NCI-H1417 (cell line): ENCODE results near the gene SHB.
A peak's percentile ranks its signal among the peaks of the same experiment; 100 is the strongest.

Experiments used
- DNase-seq, 3 experiments: peaks; one replicate each; lab custom pipeline; 2025; lab: John Stamatoyannopoulos, UW

SHB gene

GRCh38 chr9:38088006-38088925, 19.2 kb upstream of the SHB start:
- peak; percentile 36 to 52 (median 40) for DNase-seq

GRCh38 chr9:38086496-38086895, 17.5 kb upstream of the SHB start:
- peak in 1 of 3 experiments; percentile 4 for DNase-seq

- DNase-seq: no peak
Measured at GRCh38 chr9:38085308-38085707, 16.3 kb upstream of the SHB start.

GRCh38 chr9:38084556-38084880, 15.5 kb upstream of the SHB start:
- no peak for DNase-seq

GRCh38 chr9:38083858-38084555, 15.0 kb upstream of the SHB start:
- no peak for DNase-seq

- DNase-seq: no peak
Measured at GRCh38 chr9:38082446-38083287, 13.6 kb upstream of the SHB start.

- no peak for DNase-seq
Measured at GRCh38 chr9:38081356-38082108, 12.5 kb upstream of the SHB start.

- no peak for DNase-seq
Measured at GRCh38 chr9:38079461-38080031, 10.5 kb upstream of the SHB start.

- DNase-seq: no peak
Measured at GRCh38 chr9:38075272-38075671, 6.2 kb upstream of the SHB start.

- DNase-seq: no peak
Measured at GRCh38 chr9:38074441-38074961, 5.5 kb upstream of the SHB start.

GRCh38 chr9:38073882-38074281, 4.9 kb upstream of the SHB start:
- no peak for DNase-seq

GRCh38 chr9:38071470-38072134, 2.6 kb upstream of the SHB start:
- DNase-seq: peak in 1 of 3 experiments; percentile 7

GRCh38 chr9:38067859-38068681, 957 bp downstream of the SHB start:
- DNase-seq: peak in 2 of 3 experiments; percentile 61 to 63

GRCh38 chr9:38066914-38067858, 1.8 kb downstream of the SHB start:
- DNase-seq: peak in 2 of 3 experiments; percentile 53 to 74

GRCh38 chr9:38066197-38066913, 2.7 kb downstream of the SHB start:
- peak in 2 of 3 experiments; percentile 46 to 70 for DNase-seq

GRCh38 chr9:38065369-38066075, 3.5 kb downstream of the SHB start:
- DNase-seq: no peak

GRCh38 chr9:38064842-38065368, 4.1 kb downstream of the SHB start:
- no peak for DNase-seq
